ENCODE measurements around the gene MARCHF11.

MARCHF11 gene

DNA sequence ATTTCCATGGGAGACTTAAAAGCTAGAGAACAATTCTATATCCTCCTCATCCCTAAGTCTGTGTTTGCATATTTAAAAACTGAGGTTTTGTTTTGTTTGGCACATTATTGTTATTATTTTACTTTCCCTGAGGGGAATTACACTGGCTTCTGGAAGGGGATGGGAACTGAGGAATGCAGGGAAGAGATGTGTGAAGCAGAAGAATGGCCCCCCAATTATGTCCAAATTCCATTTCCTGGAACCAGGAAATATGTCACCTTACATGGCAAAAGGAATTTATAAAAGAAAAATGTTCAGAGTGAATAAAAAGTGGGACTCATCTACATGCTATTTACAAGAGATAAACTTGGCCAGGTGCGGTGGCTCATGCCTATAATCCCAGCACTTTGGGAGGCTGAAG is 129.8 kb downstream of the MARCHF11 start:
- peak; percentile 80 for DNase-seq

DNA sequence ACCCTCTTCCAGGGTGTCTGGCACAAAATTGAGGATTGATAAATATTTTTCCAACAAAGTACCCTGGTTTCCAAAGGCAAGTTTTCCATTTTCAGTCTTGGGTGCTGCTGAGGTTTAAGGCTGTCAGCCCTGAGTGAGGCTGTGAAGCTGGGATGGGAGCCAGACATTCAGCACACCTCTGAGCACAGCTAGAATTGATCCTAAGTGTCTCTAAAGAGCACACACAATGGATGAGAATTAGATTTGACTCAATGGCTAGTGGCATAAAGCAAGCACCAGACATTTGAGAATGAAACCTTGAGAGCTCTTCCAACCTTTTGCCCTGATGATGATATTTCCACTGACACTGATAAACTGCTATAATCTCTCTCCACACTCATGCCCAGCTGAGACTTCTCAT is 131.5 kb downstream of the MARCHF11 start:
- DNase-seq = no peak

- DNase-seq = peak; percentile 54
These were observed 136.1 kb downstream of the MARCHF11 start for GRCh38 chr5:16043349-16043965.

GRCh38 chr5:16037121-16037845 is 142.3 kb downstream of the MARCHF11 start:
- no peak for DNase-seq

- no peak for DNase-seq
These were observed 145.1 kb downstream of the MARCHF11 start for GRCh38 chr5:16034319-16035001.

GRCh38 chr5:16033187-16033925 is 146.2 kb downstream of the MARCHF11 start:
- no peak for DNase-seq

DNA sequence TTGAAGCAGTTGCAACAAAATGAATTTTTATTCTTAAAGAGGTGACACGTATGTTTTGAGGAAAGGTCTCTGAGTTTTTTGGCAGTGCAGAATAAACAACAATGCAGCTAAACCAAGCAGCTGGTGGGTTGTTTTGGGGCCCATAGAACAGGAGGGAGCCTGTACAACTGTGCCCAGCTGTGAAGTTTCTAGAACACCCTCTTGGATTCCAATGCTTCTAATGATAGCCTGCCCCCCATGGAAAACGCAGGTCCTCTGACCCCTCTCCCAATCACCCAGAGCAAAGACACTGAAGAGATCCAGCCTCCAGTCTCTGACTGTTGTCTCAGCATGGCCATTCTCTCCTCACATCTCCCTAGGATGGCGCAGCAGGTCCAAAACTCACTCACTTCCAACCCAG is 150.9 kb downstream of the MARCHF11 start:
- DNase-seq = no peak

DNA sequence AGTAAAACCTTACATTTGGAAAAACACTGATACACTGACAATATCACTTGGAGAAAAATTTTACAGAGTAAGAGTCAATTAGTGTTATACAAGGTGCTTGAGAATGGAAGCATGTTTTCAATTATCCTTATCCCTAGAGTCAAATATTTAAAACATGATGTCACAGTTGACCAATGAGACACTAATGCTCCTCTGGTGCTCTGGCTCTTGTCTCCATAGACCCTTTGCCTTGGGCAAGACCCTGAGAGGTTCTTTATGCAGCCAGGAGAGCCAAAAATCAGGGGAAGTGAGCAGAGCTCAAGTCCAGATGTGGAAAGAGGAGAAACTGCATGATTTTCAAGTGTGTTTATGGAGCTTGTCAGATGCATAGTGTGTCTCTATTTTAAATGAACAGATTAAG is 153.9 kb downstream of the MARCHF11 start:
- peak; percentile 20 for DNase-seq

DNA sequence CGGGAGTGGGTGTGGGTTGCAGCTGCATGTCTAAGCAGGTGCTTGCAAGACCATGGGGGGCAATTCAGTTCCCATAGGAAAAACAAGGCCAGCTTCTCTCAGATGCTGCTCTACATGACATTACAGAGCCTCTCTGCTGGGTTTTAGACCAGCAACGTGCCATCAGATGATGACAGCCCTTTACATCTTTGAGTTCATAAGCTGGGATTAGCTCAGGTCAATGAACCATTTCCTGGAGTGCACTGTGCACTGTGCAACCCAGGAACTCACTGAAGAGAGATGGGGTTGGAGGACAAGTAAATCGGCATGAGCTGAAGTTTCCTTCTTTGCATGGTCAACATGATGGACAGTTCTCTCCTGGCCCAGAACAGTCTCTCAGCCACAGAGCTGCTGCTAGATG is 160.6 kb downstream of the MARCHF11 start:
- no peak for DNase-seq

DNA sequence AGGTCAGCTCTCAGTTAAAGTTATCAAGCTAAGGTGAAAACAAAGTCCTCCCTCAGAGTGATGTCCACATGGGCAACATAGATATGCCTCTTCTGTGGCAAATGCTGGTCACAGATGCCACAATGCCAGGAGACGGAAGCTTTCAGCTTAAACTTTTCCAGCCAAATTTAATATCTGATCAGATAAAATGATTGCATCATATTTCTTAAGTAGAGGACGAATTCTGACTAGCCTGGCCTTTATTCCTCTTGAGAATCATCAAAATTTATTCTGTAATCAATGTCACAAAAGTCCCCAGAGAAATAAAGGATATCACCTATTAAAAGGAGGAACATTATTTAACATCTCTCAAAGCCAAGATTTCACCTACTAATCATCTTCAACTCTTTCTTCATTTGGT is 161.9 kb downstream of the MARCHF11 start:
- DNase-seq = no peak

Measured in fibroblast of skin of back (primary cell).